Measurements from ENCODE around the gene RNF39.

Gene RNF39

GRCh38 chr6:30053682-30054081 is 21.9 kb downstream of the RNF39 start:
- Histone ChIP-seq H2AFZ (ENCODE audit: low read length) (no peak overlapping the region), H3K27ac (ENCODE audit: low read length) (no peak overlapping the region), H3K27me3 (replicated peaks; ENCODE audit: insufficient read depth, low read length) (no peaks in the 10 kb centered on the region), H4K20me1 (ENCODE audit: insufficient read depth, low read length) (no peaks in the 10 kb centered on the region), H3K4me2 (ENCODE audit: low read depth, low read length) (no peak overlapping the region), H3F3A (ENCODE audit: insufficient read depth, low read length) (no peaks in the 10 kb centered on the region), H3K9me2 (replicated peaks; ENCODE audit: insufficient read depth, low read length) (no peaks in the 10 kb centered on the region), H3K36me3 (replicated peaks; ENCODE audit: insufficient read depth, low read length) (no peaks in the 10 kb centered on the region), H3K4me3 (ENCODE audit: low read length) (no peak overlapping the region), H3K79me2 (ENCODE audit: low read length) (no peaks in the 10 kb centered on the region), H3K9ac (ENCODE audit: low read length) (no peak overlapping the region), H3K4me1 (ENCODE audit: low read length) (no peaks in the 10 kb centered on the region), H3K9me3 (replicated peaks; ENCODE audit: insufficient read depth, low read length) (no peaks in the 10 kb centered on the region)
- DNase-seq = no peak
- TF ChIP-seq CTCF (IDR thresholded peaks at IDR 0.05; ENCODE audit: low read length) (no peak), EZH2 (optimal IDR thresholded peaks at IDR 0.05; ENCODE audit: low read depth, low read length) (no peak), EZH2phosphoT487 (IDR thresholded peaks at IDR 0.05; ENCODE audit: low read length) (no peak)

- no peak overlapping the region for H3K4me3 ChIP-seq (ENCODE audit: low read length)
- DNase-seq = no peak
- no peaks in the 10 kb centered on the region for H3K79me2 ChIP-seq (ENCODE audit: low read length)
- H3K27me3 ChIP-seq (replicated peaks; ENCODE audit: insufficient read depth, low read length) = no peaks in the 10 kb centered on the region
- no peaks in the 10 kb centered on the region for H3K36me3 ChIP-seq (replicated peaks; ENCODE audit: insufficient read depth, low read length)
- H3K9me3 ChIP-seq (replicated peaks; ENCODE audit: insufficient read depth, low read length) = no peaks in the 10 kb centered on the region
- TF ChIP-seq CTCF (IDR thresholded peaks at IDR 0.05; ENCODE audit: low read length) (no peak), EZH2 (optimal IDR thresholded peaks at IDR 0.05; ENCODE audit: low read depth, low read length) (no peak), EZH2phosphoT487 (IDR thresholded peaks at IDR 0.05; ENCODE audit: low read length) (no peak)
- H3K4me2 ChIP-seq (ENCODE audit: low read depth, low read length) = no peak overlapping the region
- H3K27ac ChIP-seq (ENCODE audit: low read length) = no peak overlapping the region
- H3K9ac ChIP-seq (ENCODE audit: low read length) = no peak overlapping the region
- H3K9me2 ChIP-seq (replicated peaks; ENCODE audit: insufficient read depth, low read length) = no peaks in the 10 kb centered on the region
- H3F3A ChIP-seq (ENCODE audit: insufficient read depth, low read length) = no peaks in the 10 kb centered on the region
- no peak overlapping the region for H2AFZ ChIP-seq (ENCODE audit: low read length)
- no peaks in the 10 kb centered on the region for H4K20me1 ChIP-seq (ENCODE audit: insufficient read depth, low read length)
- H3K4me1 ChIP-seq (ENCODE audit: low read length) = no peaks in the 10 kb centered on the region
Measured at GRCh38 chr6:30047220-30047619, 28.3 kb downstream of the RNF39 start.

- H3F3A ChIP-seq (ENCODE audit: insufficient read depth, low read length) = no peaks in the 10 kb centered on the region
- H3K9ac ChIP-seq (ENCODE audit: low read length) = no peak overlapping the region
- no peaks in the 10 kb centered on the region for H3K4me1 ChIP-seq (ENCODE audit: low read length)
- no peaks in the 10 kb centered on the region for H3K79me2 ChIP-seq (ENCODE audit: low read length)
- no peak overlapping the region for H3K27ac ChIP-seq (ENCODE audit: low read length)
- no peaks in the 10 kb centered on the region for H3K36me3 ChIP-seq (replicated peaks; ENCODE audit: insufficient read depth, low read length)
- TF ChIP-seq EZH2 (optimal IDR thresholded peaks at IDR 0.05; ENCODE audit: low read depth, low read length) (no peak), CTCF (IDR thresholded peaks at IDR 0.05; ENCODE audit: low read length) (no peak), EZH2phosphoT487 (IDR thresholded peaks at IDR 0.05; ENCODE audit: low read length) (no peak)
- H3K4me3 ChIP-seq (ENCODE audit: low read length) = no peak overlapping the region
- no peaks in the 10 kb centered on the region for H3K27me3 ChIP-seq (replicated peaks; ENCODE audit: insufficient read depth, low read length)
- DNase-seq = no peak
- no peaks in the 10 kb centered on the region for H3K9me2 ChIP-seq (replicated peaks; ENCODE audit: insufficient read depth, low read length)
- H2AFZ ChIP-seq (ENCODE audit: low read length) = no peak overlapping the region
- no peak overlapping the region for H3K4me2 ChIP-seq (ENCODE audit: low read depth, low read length)
- H4K20me1 ChIP-seq (ENCODE audit: insufficient read depth, low read length) = no peaks in the 10 kb centered on the region
- no peaks in the 10 kb centered on the region for H3K9me3 ChIP-seq (replicated peaks; ENCODE audit: insufficient read depth, low read length)
Measured at GRCh38 chr6:30044630-30045029, 30.9 kb downstream of the RNF39 start.
